Measurements from ENCODE around the gene ARMC10. TPM values are rescaled to one million over a fixed set of nuclear protein-coding genes. Genes with fewer than 3 reads are reported as not detected.
"Not testable (repeated sequence)": the region's sequence is repeated elsewhere in the genome, so short reads cannot be mapped to it uniquely, and the experiment has no call there.

The ARMC10 gene
- total and polyA plus RNA-seq, 4 donors: 14.6 to 20.1 (median 18.8) TPM

- WGBS: 60% methylated on average over 6 of the region's 6 CpGs
- H3K9me3 ChIP-seq (ENCODE audit: control insufficient read depth in 4 of 4, low read length in 3 of 4); H3K27me3 ChIP-seq (ENCODE audit: control insufficient read depth in 4 of 4, insufficient read depth in 4 of 4, low read length in 3 of 4); H3K9ac ChIP-seq (ENCODE audit: low read depth in 1 of 2, low read length in 2 of 2); H3K27ac ChIP-seq (ENCODE audit: low read depth in 1 of 2, low read length in 2 of 2); H3K4me3 ChIP-seq (ENCODE audit: low read depth in 1 of 3, low read length in 3 of 3); H3K36me3 ChIP-seq (ENCODE audit: control insufficient read depth in 4 of 4, insufficient read depth in 3 of 4, low read depth in 1 of 4, low read length in 3 of 4); DNase-seq (ENCODE audit: low spot score): not testable (repeated sequence)
- H3K4me1 ChIP-seq (ENCODE audit: control insufficient read depth in 4 of 4, insufficient read depth in 4 of 4, low read length in 3 of 4): peaks cover 0 to 11% (median 4%) of the 10 kb centered on the region in 4 donors
These were observed 31.7 kb downstream of the ARMC10 start for GRCh38 chr7:103106703-103107070.

- no peak for TF ChIP-seq FOXA1 (IDR thresholded peaks at IDR 0.05)
- TF ChIP-seq SP1 (IDR thresholded peaks at IDR 0.05): no peak
- no peak for TF ChIP-seq HNF4A (conservative IDR thresholded peaks at IDR 0.05)
- no peak for TF ChIP-seq YY1 (IDR thresholded peaks at IDR 0.05)
- no peak for TF ChIP-seq MAX (IDR thresholded peaks at IDR 0.05)
- no peak for TF ChIP-seq TAF1 (conservative IDR thresholded peaks at IDR 0.05)
- TF ChIP-seq HNF4G (IDR thresholded peaks at IDR 0.05): no peak
- TF ChIP-seq REST (IDR thresholded peaks at IDR 0.05): no peak
- no peak for TF ChIP-seq ATF3 (IDR thresholded peaks at IDR 0.05)
- TF ChIP-seq RXRA (IDR thresholded peaks at IDR 0.05): no peak
- TF ChIP-seq NR2F2 (IDR thresholded peaks at IDR 0.05): no peak
- TF ChIP-seq GABPA (IDR thresholded peaks at IDR 0.05 in 1 of 2, conservative IDR thresholded peaks at IDR 0.05 in 1 of 2): no peak
- no peak for TF ChIP-seq JUND (IDR thresholded peaks at IDR 0.05)
- no peak for TF ChIP-seq EGR1 (IDR thresholded peaks at IDR 0.05; ENCODE audit: low read depth in 2 of 2)
- no peak for TF ChIP-seq CTCF (IDR thresholded peaks at IDR 0.05; ENCODE audit: low read depth, low read length, missing input control)
- TF ChIP-seq FOXA2 (IDR thresholded peaks at IDR 0.05): no peak
- no peak for TF ChIP-seq RAD21 (IDR thresholded peaks at IDR 0.05)
- DNase-seq (ENCODE audit: low spot score): no peak
- Histone ChIP-seq H3K27me3 (ENCODE audit: control insufficient read depth in 4 of 4, insufficient read depth in 4 of 4, low read length in 3 of 4) (no peaks in the 10 kb centered on the region), H3K9me3 (ENCODE audit: control insufficient read depth in 4 of 4, low read length in 3 of 4) (no peaks in the 10 kb centered on the region), H3K9ac (ENCODE audit: low read depth in 1 of 2, low read length in 2 of 2) (no peak overlapping the region), H3K27ac (ENCODE audit: low read depth in 1 of 2, low read length in 2 of 2) (no peak overlapping the region), H3K4me3 (ENCODE audit: low read depth in 1 of 3, low read length in 3 of 3) (no peak overlapping the region), H3K4me1 (ENCODE audit: control insufficient read depth in 4 of 4, insufficient read depth in 4 of 4, low read length in 3 of 4) (no peaks in the 10 kb centered on the region), H3K36me3 (ENCODE audit: control insufficient read depth in 4 of 4, insufficient read depth in 3 of 4, low read depth in 1 of 4, low read length in 3 of 4) (peaks cover 0 to 8% (median 3%) of the 10 kb centered on the region in 4 donors)
- 97% methylated on average over 2 of the region's 2 CpGs for whole genome bisulfite sequencing
These were observed 38.2 kb downstream of the ARMC10 start for GRCh38 chr7:103113164-103113563.

Measured in liver (tissue), 9 donors.